Osteocyte (in vitro differentiated cells): Measurements from ENCODE around the gene EIF4E2. TPM values are rescaled to one million over a fixed set of nuclear protein-coding genes. Genes with fewer than 3 reads are reported as not detected.

Experiments used
- DNase-seq: peaks from one replicate; pipeline ENCODE4 v3.0.0; 2021; ENCODE audit warnings: mixed read lengths; ENCODE audit not compliant: unreplicated experiment; ENCODE audit errors: extremely low spot score
- H3K27ac Mint-ChIP-seq: one replicate; pipeline ENCODE4 v1.8.0; 2021; ENCODE audit warnings: mild to moderate bottlenecking, mixed read lengths; ENCODE audit not compliant: unreplicated experiment
- H3K27me3 Mint-ChIP-seq: one replicate; pipeline ENCODE4 v1.8.0; 2021; ENCODE audit warnings: mixed read lengths; ENCODE audit not compliant: unreplicated experiment
- H3K36me3 Mint-ChIP-seq: one replicate; pipeline ENCODE4 v1.8.0; 2021; ENCODE audit warnings: mixed read lengths; ENCODE audit not compliant: unreplicated experiment
- H3K4me1 Mint-ChIP-seq: one replicate; pipeline ENCODE4 v1.8.0; 2021; ENCODE audit warnings: mixed read lengths; ENCODE audit not compliant: unreplicated experiment
- H3K4me3 Mint-ChIP-seq: one replicate; pipeline ENCODE4 v1.8.0; 2021; ENCODE audit warnings: mild to moderate bottlenecking, moderate library complexity, mixed read lengths; ENCODE audit not compliant: unreplicated experiment
- H3K9me3 Mint-ChIP-seq: one replicate; pipeline ENCODE4 v1.8.0; 2021; ENCODE audit warnings: mixed read lengths; ENCODE audit not compliant: unreplicated experiment
- total RNA-seq: library from RNA; stranded (reverse); gene quantifications from 2 replicates; pipeline ENCODE4 v1.2.1, GENCODE V29; 2021
- TF ChIP-seq, protein P1 (sequence below): fragments of 200-600 bp; sonication (generic); IDR thresholded peaks from 2 replicates; pipeline ENCODE4 v1.5.0; 2021; ENCODE audit warnings: antibody characterized with exemption, mild to moderate bottlenecking, moderate library complexity

Gene EIF4E2
- total RNA-seq, 1 donor from 2014 or later = 90.5 TPM

DNA sequence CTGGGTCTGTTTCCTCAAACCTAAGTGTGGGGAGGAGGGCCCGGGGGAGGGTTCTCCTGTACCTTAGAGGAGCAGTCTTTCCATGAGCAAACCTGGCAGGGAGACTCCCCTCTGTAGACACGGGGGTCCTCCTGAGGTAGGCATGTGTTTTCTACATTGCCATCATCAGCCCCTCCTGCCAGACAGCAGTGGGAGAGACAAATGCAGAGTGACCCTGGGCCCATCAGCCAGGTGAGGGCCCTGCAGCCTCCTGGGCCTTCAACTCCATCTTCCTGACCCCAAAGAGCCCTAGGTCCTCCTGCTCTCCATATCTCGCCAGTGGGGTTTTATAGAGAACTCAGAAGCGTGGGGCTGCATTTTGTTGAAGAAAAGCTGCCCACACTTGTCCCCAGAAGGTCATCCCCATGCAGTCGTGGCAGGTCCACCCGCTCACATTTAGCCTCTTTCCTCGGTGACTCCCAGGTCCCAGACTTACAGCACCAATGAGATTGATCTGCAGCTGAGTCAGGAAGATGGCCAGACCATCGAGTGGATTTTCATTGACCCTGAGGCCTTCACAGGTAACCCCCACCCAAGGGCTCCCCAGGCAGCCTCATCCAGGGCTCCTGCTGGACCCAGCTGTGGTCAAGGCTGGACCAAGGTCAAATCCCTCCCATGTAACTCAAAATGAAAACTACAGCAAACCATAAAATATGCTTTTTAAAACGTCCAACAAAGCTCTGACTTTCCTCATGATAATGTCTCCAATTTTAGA is 8.4 kb upstream of the EIF4E2 start:
- no peak for DNase-seq
- Mint-ChIP-seq H3K27ac (no peak overlapping the region), H3K36me3 (peaks cover 6% of the 10 kb centered on the region), H3K4me3 (no peak overlapping the region), H3K9me3 (no peaks in the 10 kb centered on the region), H3K4me1 (peaks cover 2% of the 10 kb centered on the region), H3K27me3 (no peaks in the 10 kb centered on the region)
- TF ChIP-seq, protein P1, sequence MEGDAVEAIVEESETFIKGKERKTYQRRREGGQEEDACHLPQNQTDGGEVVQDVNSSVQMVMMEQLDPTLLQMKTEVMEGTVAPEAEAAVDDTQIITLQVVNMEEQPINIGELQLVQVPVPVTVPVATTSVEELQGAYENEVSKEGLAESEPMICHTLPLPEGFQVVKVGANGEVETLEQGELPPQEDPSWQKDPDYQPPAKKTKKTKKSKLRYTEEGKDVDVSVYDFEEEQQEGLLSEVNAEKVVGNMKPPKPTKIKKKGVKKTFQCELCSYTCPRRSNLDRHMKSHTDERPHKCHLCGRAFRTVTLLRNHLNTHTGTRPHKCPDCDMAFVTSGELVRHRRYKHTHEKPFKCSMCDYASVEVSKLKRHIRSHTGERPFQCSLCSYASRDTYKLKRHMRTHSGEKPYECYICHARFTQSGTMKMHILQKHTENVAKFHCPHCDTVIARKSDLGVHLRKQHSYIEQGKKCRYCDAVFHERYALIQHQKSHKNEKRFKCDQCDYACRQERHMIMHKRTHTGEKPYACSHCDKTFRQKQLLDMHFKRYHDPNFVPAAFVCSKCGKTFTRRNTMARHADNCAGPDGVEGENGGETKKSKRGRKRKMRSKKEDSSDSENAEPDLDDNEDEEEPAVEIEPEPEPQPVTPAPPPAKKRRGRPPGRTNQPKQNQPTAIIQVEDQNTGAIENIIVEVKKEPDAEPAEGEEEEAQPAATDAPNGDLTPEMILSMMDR = no peak

DNA sequence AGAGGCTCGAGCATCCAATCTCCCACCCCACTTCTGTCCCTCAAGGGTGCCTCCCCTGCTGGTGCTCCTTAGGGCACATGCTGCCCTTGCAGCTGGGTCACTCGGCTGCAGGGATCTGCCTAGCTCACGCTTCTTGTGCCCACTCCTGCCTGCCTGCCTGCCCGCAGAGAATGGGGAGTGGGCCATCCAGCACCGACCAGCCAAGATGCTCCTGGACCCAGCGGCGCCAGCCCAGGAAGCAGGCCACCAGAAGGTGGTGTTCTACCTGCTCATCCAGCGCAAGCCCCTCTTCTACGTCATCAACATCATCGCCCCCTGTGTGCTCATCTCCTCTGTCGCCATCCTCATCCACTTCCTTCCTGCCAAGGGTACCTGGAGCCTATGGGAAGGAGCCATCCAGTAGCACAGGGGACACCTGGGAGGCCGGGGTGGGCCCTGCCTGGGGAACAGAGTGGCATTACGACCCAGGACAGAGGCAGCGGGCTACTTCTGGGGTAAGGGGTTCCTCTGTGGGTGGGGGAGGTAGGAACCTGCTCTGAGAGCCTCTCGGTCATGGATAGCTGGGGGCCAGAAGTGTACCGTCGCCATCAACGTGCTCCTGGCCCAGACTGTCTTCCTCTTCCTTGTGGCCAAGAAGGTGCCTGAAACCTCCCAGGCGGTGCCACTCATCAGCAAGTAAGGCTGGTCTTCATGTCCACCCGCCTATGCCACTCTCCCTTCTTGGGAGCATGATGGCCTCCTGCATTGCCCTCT is 7.6 kb upstream of the EIF4E2 start:
- Mint-ChIP-seq H3K36me3 (peaks cover 9% of the 10 kb centered on the region), H3K4me1 (peaks cover 2% of the 10 kb centered on the region), H3K9me3 (no peaks in the 10 kb centered on the region), H3K4me3 (no peak overlapping the region), H3K27me3 (no peaks in the 10 kb centered on the region), H3K27ac (no peak overlapping the region)
- no peak for DNase-seq
- TF ChIP-seq, protein P1 = no peak

DNA sequence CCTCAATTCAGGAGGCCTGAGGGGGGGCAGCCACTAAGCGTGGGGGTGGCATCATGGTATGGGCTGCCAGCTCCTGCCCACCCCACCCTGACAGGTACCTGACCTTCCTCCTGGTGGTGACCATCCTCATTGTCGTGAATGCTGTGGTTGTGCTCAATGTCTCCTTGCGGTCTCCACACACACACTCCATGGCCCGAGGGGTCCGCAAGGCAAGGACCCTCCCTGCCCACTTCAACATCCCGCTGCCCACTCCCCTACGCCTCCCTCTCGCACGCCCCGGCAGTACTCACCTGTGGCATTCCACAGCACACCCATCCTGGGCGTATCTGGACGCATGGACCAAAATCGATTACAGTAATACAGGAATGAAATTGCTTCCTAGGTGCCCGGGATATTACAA is 7.0 kb upstream of the EIF4E2 start:
- Mint-ChIP-seq H3K4me3 (no peak overlapping the region), H3K4me1 (peaks cover 2% of the 10 kb centered on the region)

GRCh38 chr2:232543928-232544631 is 6.4 kb upstream of the EIF4E2 start:
- Mint-ChIP-seq H3K4me3 (no peak overlapping the region), H3K27me3 (no peaks in the 10 kb centered on the region), H3K36me3 (peaks cover 16% of the 10 kb centered on the region), H3K27ac (no peak overlapping the region), H3K9me3 (no peaks in the 10 kb centered on the region), H3K4me1 (peaks cover 2% of the 10 kb centered on the region)
- TF ChIP-seq, protein P1 = no peak
- DNase-seq = no peak

More for the DNA sequence above, 7.0 kb upstream of the EIF4E2 start:
- Mint-ChIP-seq H3K9me3 (no peaks in the 10 kb centered on the region), H3K27ac (no peak overlapping the region), H3K36me3 (peaks cover 11% of the 10 kb centered on the region), H3K27me3 (no peaks in the 10 kb centered on the region)
- DNase-seq = no peak
- TF ChIP-seq, protein P1 = no peak

DNA sequence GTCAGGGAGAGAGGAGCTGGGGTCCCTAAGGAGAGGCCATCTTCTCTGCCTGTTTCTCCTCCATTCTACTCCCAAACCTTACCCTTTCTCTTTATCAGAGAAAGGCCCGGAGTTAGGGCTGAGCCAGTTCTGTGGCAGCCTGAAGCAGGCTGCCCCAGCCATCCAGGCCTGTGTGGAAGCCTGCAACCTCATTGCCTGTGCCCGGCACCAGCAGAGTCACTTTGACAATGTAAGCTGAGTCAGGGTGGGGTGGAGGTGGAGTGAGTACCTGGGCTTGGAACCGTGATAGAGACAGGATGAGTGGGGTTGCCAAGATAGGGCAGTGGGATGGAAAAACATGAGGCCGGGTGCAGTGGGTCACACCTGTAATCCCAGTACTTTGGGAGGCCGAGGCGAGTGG is 5.8 kb upstream of the EIF4E2 start:
- DNase-seq = no peak
- H3K27ac Mint-ChIP-seq = no peak overlapping the region
- H3K27me3 Mint-ChIP-seq = no peaks in the 10 kb centered on the region
- peaks cover 18% of the 10 kb centered on the region for H3K36me3 Mint-ChIP-seq
- TF ChIP-seq, protein P1 = no peak
- peaks cover 4% of the 10 kb centered on the region for H3K4me1 Mint-ChIP-seq
- H3K4me3 Mint-ChIP-seq = no peak overlapping the region
- no peaks in the 10 kb centered on the region for H3K9me3 Mint-ChIP-seq
